HepG2 (cell line): Measurements from ENCODE around the gene STK11. TPM values are rescaled to one million over a fixed set of nuclear protein-coding genes. Genes with fewer than 3 reads are reported as not detected.
A peak's percentile ranks its signal among the peaks of the same experiment; 100 is the strongest.

Experiments used
- ARNTL ChIP-seq: sonication (generic); formaldehyde crosslinking; IDR thresholded peaks from 2 replicates; pipeline ENCODE4 v1.4.0; 2020; ENCODE audit warnings: mild to moderate bottlenecking, missing genetic modification reagents
- ATF1 ChIP-seq: IDR thresholded peaks from 2 replicates; pipeline ENCODE4 v1.6.1; 2016; ENCODE audit warnings: mild to moderate bottlenecking, control low read depth
- BCL6 ChIP-seq: IDR thresholded peaks from 2 replicates; pipeline ENCODE4 v1.6.1; 2016; ENCODE audit warnings: missing genetic modification reagents, missing compliant biosample characterization
- CBX1 ChIP-seq: IDR thresholded peaks from one replicate; pipeline ENCODE4 v1.6.1; 2016; ENCODE audit warnings: antibody characterized with exemption, low read depth
- DPF2 ChIP-seq: sonication (generic); formaldehyde crosslinking; IDR thresholded peaks from 2 replicates; pipeline ENCODE4 v1.4.0; 2020; ENCODE audit warnings: mild to moderate bottlenecking, low read depth, missing genetic modification reagents, borderline replicate concordance
- FOSL2 ChIP-seq: sonication (generic); formaldehyde crosslinking; IDR thresholded peaks from 2 replicates; pipeline ENCODE4 v1.4.0; 2020; ENCODE audit warnings: missing genetic modification reagents
- MED1 ChIP-seq: sonication (generic); formaldehyde crosslinking; IDR thresholded peaks from 2 replicates; pipeline ENCODE4 v1.4.0; 2020; ENCODE audit warnings: missing genetic modification reagents
- PAF1 ChIP-seq: IDR thresholded peaks from 2 replicates; pipeline ENCODE4 v1.6.1; 2016; ENCODE audit warnings: missing genetic modification reagents, missing compliant biosample characterization
- RAD51 ChIP-seq: fragments of 450-650 bp; IDR thresholded peaks from 2 replicates; pipeline ENCODE4 v1.6.1; 2016; ENCODE audit warnings: borderline replicate concordance
- SAP130 ChIP-seq: IDR thresholded peaks from 2 replicates; pipeline ENCODE4 v1.6.1; 2016; ENCODE audit warnings: low read depth
- SMC3 ChIP-seq: IDR thresholded peaks from 2 replicates; pipeline ENCODE4 v1.6.1; 2011; ENCODE audit warnings: low read length, improper control_type of control experiment
- SP4 ChIP-seq: sonication (generic); formaldehyde crosslinking; IDR thresholded peaks from 2 replicates; pipeline ENCODE4 v1.8.1; 2023; ENCODE audit warnings: mild to moderate bottlenecking, missing genetic modification reagents
- SUZ12 ChIP-seq: fragments of 150-350 bp; IDR thresholded peaks from 2 replicates; pipeline ENCODE4 v1.6.1; 2014; ENCODE audit warnings: low read depth, low read length
- ZFY ChIP-seq: sonication (generic); formaldehyde crosslinking; IDR thresholded peaks from 2 replicates; pipeline ENCODE4 v1.4.0; 2020; ENCODE audit warnings: missing genetic modification reagents
- ZNF230 ChIP-seq: sonication (generic); formaldehyde crosslinking; IDR thresholded peaks from 2 replicates; pipeline ENCODE4 v1.4.0; 2020; ENCODE audit warnings: mild to moderate bottlenecking, missing genetic modification reagents
- ZNF446 ChIP-seq: sonication (generic); formaldehyde crosslinking; IDR thresholded peaks from 2 replicates; pipeline ENCODE4 v1.5.0; 2020; ENCODE audit warnings: mild to moderate bottlenecking, missing genetic modification reagents
- polyA plus RNA-seq, 8 experiments: library from polyadenylated mRNA; depleted of rRNA in 3 of 8; stranded (reverse) in 7 of 8; unstranded in 1 of 8; fragments of >200 nt; fragmentation: Illumina TruSeq in 4 of 8; extraction: Trizol in 4 of 8; gene quantifications; 2 replicates each; pipeline versions ENCODE4 v1.2.1 to v1.2.3, GENCODE V29; 2011 to 2016; ENCODE audit warnings: low read depth in 4 of 8, missing spikeins in 1 of 8, mixed read lengths in 1 of 8; ENCODE audit not compliant: insufficient read depth in 1 of 8
- total RNA-seq, 5 experiments: library from RNA; depleted of rRNA; stranded (reverse); fragments of >200 nt; fragmentation: Illumina TruSeq; extraction: Trizol; gene quantifications; 2 replicates each; pipeline ENCODE4 v1.2.3, GENCODE V29; 2016; ENCODE audit warnings: low read depth in 1 of 5
- TF ChIP-seq, protein P1 (sequence below): sonication (generic); formaldehyde crosslinking; IDR thresholded peaks from 2 replicates; pipeline ENCODE4 v1.4.0; 2020; ENCODE audit warnings: missing genetic modification reagents, borderline replicate concordance
- TF ChIP-seq, protein P2 (sequence below): sonication (generic); formaldehyde crosslinking; IDR thresholded peaks from 2 replicates; pipeline ENCODE4 v1.4.0; 2020; ENCODE audit warnings: missing genetic modification reagents
- TF ChIP-seq, protein P3 (sequence below): sonication (generic); formaldehyde crosslinking; IDR thresholded peaks from 2 replicates; pipeline ENCODE4 v1.5.1; 2020; ENCODE audit warnings: mild to moderate bottlenecking, missing genetic modification reagents
- TF ChIP-seq, protein P4 (sequence below): sonication (generic); formaldehyde crosslinking; IDR thresholded peaks from 2 replicates; pipeline ENCODE4 v1.4.0; 2020; ENCODE audit warnings: missing genetic modification reagents

STK11 gene
- total and polyA plus RNA-seq, 2 of the 13 experiments (the other 11 are each of a cell fraction or from before 2014, with no cell fraction given), result 27.5 to 43.6 TPM

DNA sequence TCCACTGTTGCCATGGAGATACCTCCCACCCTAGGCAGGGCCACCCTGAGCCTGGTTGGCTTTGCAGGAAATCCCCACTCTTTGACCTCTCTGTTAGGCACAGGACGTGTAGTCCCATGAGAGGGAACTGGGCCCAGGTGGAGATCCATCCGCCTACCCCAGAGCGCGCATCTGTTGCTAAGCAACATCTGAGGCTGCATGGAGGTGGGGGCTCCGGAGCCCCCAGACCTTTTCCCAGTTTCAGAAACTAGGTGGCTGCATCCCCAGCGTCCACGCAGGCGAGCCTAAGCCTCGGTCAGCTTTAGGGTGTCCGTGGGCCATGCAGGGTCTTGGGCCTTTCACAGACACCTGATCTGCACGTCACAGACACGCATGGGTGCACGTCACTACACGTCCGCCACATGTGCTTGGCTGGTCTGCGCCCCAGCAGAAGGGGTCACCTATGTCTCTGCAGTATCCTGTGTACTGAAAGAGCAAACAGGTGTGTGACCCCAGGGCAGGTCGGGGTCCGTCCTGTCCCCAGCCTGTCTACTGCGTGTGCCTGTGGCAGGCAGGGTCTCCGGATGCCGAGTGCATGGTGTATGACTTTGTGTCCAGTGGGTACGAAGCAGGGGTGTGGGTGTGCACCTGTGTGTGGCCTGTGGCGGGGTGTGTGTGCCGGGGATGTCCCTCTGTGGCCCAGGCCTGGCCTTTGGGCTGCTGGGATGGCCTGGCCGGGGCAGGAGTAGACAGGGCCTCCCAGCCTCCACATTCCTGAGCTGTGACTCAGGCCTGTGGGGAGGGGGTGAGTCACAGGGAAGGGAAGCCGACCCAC, 59.4 kb downstream of the STK11 start (continued):
- TF ChIP-seq, protein P1, sequence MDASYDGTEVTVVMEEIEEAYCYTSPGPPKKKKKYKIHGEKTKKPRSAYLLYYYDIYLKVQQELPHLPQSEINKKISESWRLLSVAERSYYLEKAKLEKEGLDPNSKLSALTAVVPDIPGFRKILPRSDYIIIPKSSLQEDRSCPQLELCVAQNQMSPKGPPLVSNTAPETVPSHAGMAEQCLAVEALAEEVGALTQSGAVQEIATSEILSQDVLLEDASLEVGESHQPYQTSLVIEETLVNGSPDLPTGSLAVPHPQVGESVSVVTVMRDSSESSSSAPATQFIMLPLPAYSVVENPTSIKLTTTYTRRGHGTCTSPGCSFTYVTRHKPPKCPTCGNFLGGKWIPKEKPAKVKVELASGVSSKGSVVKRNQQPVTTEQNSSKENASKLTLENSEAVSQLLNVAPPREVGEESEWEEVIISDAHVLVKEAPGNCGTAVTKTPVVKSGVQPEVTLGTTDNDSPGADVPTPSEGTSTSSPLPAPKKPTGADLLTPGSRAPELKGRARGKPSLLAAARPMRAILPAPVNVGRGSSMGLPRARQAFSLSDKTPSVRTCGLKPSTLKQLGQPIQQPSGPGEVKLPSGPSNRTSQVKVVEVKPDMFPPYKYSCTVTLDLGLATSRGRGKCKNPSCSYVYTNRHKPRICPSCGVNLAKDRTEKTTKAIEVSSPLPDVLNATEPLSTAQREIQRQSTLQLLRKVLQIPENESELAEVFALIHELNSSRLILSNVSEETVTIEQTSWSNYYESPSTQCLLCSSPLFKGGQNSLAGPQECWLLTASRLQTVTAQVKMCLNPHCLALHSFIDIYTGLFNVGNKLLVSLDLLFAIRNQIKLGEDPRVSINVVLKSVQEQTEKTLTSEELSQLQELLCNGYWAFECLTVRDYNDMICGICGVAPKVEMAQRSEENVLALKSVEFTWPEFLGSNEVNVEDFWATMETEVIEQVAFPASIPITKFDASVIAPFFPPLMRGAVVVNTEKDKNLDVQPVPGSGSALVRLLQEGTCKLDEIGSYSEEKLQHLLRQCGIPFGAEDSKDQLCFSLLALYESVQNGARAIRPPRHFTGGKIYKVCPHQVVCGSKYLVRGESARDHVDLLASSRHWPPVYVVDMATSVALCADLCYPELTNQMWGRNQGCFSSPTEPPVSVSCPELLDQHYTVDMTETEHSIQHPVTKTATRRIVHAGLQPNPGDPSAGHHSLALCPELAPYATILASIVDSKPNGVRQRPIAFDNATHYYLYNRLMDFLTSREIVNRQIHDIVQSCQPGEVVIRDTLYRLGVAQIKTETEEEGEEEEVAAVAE, result no peak
- TF ChIP-seq ATF1 (CRISPR knock-in tag) (no peak), ZFY (CRISPR knock-in tag) (peak; percentile 71), SP4 (CRISPR knock-in tag) (peak; percentile 69), SUZ12 (no peak), ZNF446 (CRISPR knock-in tag) (no peak), PAF1 (CRISPR knock-in tag) (no peak), BCL6 (peak; percentile 82; the same call in 1 of the 2 replicates), SAP130 (CRISPR knock-in tag) (peak; percentile 92), ZNF230 (no peak; the same call in 1 of the 2 replicates), MED1 (CRISPR knock-in tag) (peak; percentile 77), DPF2 (CRISPR knock-in tag) (peak; percentile 55), CBX1 (no peak), ARNTL (CRISPR knock-in tag) (peak; percentile 38), RAD51 (no peak), SMC3 (no peak), FOSL2 (CRISPR knock-in tag) (peak; percentile 99)
- TF ChIP-seq, protein P2, sequence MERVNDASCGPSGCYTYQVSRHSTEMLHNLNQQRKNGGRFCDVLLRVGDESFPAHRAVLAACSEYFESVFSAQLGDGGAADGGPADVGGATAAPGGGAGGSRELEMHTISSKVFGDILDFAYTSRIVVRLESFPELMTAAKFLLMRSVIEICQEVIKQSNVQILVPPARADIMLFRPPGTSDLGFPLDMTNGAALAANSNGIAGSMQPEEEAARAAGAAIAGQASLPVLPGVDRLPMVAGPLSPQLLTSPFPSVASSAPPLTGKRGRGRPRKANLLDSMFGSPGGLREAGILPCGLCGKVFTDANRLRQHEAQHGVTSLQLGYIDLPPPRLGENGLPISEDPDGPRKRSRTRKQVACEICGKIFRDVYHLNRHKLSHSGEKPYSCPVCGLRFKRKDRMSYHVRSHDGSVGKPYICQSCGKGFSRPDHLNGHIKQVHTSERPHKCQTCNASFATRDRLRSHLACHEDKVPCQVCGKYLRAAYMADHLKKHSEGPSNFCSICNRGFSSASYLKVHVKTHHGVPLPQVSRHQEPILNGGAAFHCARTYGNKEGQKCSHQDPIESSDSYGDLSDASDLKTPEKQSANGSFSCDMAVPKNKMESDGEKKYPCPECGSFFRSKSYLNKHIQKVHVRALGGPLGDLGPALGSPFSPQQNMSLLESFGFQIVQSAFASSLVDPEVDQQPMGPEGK, result peak; percentile 96
- TF ChIP-seq, protein P3, sequence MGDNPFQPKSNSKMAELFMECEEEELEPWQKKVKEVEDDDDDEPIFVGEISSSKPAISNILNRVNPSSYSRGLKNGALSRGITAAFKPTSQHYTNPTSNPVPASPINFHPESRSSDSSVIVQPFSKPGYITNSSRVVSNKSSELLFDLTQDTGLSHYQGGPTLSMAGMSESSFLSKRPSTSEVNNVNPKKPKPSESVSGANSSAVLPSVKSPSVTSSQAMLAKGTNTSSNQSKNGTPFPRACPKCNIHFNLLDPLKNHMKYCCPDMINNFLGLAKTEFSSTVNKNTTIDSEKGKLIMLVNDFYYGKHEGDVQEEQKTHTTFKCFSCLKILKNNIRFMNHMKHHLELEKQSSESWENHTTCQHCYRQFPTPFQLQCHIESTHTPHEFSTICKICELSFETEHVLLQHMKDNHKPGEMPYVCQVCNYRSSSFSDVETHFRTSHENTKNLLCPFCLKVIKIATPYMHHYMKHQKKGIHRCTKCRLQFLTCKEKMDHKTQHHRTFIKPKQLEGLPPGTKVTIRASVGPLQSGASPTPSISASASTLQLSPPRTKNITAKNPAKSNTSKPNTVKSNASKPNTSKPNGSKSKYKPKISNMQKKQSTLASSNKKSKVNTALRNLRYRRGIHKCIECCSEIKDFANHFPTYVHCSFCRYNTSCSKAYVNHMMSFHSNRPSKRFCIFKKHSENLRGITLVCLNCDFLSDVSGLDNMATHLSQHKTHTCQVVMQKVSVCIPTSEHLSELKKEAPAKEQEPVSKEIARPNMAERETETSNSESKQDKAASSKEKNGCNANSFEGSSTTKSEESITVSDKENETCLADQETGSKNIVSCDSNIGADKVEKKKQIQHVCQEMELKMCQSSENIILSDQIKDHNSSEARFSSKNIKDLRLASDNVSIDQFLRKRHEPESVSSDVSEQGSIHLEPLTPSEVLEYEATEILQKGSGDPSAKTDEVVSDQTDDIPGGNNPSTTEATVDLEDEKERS, result 0 out of 2 replicates have a peak, but pooled peaks have one; percentile 10
- TF ChIP-seq, protein P4, sequence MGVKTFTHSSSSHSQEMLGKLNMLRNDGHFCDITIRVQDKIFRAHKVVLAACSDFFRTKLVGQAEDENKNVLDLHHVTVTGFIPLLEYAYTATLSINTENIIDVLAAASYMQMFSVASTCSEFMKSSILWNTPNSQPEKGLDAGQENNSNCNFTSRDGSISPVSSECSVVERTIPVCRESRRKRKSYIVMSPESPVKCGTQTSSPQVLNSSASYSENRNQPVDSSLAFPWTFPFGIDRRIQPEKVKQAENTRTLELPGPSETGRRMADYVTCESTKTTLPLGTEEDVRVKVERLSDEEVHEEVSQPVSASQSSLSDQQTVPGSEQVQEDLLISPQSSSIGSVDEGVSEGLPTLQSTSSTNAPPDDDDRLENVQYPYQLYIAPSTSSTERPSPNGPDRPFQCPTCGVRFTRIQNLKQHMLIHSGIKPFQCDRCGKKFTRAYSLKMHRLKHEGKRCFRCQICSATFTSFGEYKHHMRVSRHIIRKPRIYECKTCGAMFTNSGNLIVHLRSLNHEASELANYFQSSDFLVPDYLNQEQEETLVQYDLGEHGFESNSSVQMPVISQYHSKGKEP (CRISPR knock-in tag), result no peak
